ENCODE measurements around the gene NXNL1.

Gene NXNL1

DNA sequence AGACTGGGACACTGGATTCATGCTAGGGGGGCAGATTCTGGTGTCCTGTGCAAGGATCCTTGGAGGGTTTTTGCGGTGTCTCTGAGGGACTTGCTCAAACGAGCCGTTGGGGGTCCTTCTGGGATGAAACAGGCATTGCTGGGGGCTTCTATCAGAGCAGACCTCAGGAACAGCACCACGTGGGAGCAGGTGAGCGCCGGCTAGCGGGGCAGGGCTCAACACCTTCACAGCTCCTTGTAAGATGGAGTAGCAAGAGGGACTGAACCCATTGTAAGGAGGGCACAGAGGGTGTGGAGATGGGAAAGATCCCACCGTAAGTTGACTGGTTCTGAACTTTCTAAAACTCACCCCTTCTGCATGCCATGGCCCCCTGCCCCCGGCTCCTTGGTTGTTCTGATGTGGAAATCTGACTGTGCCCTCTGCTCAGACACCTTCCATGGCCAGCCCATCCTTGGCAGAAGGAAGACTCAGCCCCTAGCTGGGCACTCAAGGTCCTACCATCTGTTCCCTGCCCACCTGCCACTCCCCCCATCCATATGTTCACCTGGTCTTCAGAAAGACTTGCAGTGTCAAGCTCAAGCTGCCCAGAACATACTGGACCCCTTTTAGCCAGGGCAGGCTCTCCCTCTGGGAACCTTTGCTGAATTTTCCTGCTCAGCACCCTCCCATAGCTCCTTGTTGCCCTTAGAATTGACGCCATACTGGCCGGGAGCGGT is 10.8 kb upstream of the NXNL1 start:
- peaks cover 39% of the 10 kb centered on the region for H3K4me1 Mint-ChIP-seq
- no peaks in the 10 kb centered on the region for H3K36me3 Mint-ChIP-seq
- H3K27ac Mint-ChIP-seq, result no peak overlapping the region
- no peaks in the 10 kb centered on the region for H3K9me3 Mint-ChIP-seq
- ATAC-seq, result no peak
- H3K4me3 Mint-ChIP-seq, result peak overlapping the region; percentile 88
- no peaks in the 10 kb centered on the region for H3K27me3 Mint-ChIP-seq

DNA sequence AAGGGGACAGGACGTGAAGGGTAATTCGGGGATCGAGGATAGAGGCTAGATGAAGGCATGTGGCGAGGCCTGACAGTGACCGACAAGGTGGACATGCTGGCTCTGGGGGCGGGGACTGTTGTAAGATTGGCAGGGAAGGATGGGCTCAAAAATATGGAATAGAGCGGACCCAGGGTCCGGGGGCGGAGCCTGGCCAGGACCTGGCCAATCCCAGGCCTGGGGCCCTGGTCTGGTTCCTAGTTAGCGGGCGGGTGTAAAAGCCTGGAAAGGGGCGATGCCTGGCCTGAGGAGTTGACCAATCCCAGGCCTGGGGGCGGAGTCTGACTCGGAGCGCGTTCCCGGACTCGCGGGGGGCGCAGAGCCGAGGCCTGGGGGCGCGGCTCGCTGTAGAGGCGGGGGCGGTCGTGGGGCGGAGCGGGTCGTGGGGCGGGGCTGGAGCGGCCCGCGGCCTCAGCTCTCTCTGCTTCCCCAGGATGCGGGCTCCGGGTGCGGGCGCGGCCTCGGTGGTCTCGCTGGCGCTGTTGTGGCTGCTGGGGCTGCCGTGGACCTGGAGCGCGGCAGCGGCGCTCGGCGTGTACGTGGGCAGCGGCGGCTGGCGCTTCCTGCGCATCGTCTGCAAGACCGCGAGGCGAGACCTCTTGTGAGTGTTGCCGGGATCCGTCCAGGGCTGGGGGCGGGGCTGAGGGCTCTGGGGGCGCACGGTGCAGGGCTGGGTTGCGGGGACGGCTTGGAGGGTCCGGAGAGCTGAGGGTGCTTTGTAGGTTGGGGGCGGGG is 9.5 kb upstream of the NXNL1 start, which contains the start of gene SLC27A1:
Gene SLC27A1, plus strand, starts transcription at position 457 of the 774 bp plus-strand sequence. Its CDS starts 17 bp downstream, at position 474.
- H3K4me1 Mint-ChIP-seq, result peaks cover 45% of the 10 kb centered on the region
- H3K36me3 Mint-ChIP-seq, result no peaks in the 10 kb centered on the region
- no peaks in the 10 kb centered on the region for H3K9me3 Mint-ChIP-seq
- peak; percentile 92 for ATAC-seq
- H3K27me3 Mint-ChIP-seq, result peaks cover 7% of the 10 kb centered on the region
- peak within 1 kb of the TSS; percentile 88 for H3K4me3 Mint-ChIP-seq
- H3K27ac Mint-ChIP-seq, result peak within 1 kb of the TSS; percentile 53

- peak; percentile 90 for ATAC-seq
These were observed 8.8 kb upstream of the NXNL1 start for GRCh38 chr19:17469481-17470067.

DNA sequence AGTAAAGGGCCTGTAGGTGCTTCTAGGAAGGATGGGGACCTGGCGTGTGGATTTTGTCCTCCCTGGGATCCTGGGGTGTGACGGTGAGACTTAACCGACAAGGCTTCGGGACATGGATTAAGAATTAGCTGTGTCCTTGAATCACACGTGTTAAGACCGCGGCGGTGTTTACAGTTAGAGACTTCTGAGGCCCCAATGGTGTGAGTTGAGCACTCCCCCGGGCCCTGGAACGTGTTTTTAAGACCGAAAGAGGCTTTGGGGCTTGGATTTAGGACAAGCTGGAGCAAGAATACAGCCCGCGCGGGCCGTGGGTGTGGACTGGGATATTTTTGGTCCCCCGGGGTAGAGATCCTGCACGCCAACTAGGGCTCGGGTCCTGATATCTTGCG is 8.4 kb upstream of the NXNL1 start:
- H3K9me3 Mint-ChIP-seq, result no peaks in the 10 kb centered on the region
- H3K36me3 Mint-ChIP-seq, result no peaks in the 10 kb centered on the region
- H3K27ac Mint-ChIP-seq, result peak overlapping the region; percentile 53
- peak overlapping the region; percentile 88 for H3K4me3 Mint-ChIP-seq
- peaks cover 8% of the 10 kb centered on the region for H3K27me3 Mint-ChIP-seq
- no peak for ATAC-seq
- H3K4me1 Mint-ChIP-seq, result peaks cover 45% of the 10 kb centered on the region

More at GRCh38 chr19:17469481-17470067, 8.8 kb upstream of the NXNL1 start:
- Mint-ChIP-seq H3K27ac (peak overlapping the region; percentile 53), H3K9me3 (no peaks in the 10 kb centered on the region), H3K4me3 (peak overlapping the region; percentile 88), H3K27me3 (peaks cover 8% of the 10 kb centered on the region), H3K36me3 (no peaks in the 10 kb centered on the region), H3K4me1 (peaks cover 45% of the 10 kb centered on the region)

GRCh38 chr19:17468302-17469091 is 7.8 kb upstream of the NXNL1 start:
- no peaks in the 10 kb centered on the region for H3K9me3 Mint-ChIP-seq
- peak overlapping the region; percentile 53 for H3K27ac Mint-ChIP-seq
- ATAC-seq, result no peak
- H3K27me3 Mint-ChIP-seq, result peaks cover 14% of the 10 kb centered on the region
- peaks cover 45% of the 10 kb centered on the region for H3K4me1 Mint-ChIP-seq
- peak overlapping the region; percentile 88 for H3K4me3 Mint-ChIP-seq
- H3K36me3 Mint-ChIP-seq, result no peaks in the 10 kb centered on the region

DNA sequence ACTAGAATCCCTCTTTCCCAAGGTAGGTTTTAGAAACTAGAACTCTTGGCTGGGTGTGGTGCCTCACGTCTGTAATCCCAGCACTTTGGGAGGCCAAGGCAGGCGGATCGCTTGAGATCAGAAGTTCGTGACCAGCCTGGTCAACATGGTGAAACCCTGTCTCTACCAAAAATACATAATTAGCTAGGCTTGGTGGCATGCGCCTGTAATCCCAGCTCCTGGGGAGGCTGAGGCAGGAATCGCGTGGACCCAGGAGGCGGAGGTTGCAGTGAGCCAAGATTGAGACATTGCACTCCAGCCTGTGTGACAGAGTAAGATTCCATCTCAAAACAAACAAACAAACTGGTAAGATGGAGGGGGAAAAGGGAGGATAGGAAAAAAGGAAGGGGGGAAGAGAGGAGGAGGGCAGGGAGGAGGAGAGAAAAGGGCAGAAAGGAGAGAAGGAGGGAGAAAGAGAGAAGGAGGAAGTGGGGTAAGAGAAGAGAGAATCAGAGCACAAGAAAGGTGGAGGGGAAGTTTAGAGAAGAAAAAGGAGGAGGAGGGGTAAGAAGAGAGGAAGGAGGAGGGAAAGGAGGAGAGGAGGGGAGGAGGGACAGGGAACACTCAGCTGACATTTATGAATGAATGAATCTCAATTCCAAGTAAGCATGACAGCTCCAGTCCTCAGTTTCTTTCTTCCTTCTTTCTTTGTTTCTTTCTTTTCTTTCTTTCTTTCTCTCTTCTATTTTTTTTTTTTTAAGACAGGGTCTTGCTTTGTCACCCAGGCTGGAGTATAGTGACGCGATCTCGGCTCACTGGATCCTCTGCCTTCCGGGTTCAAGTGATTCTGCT is 7.0 kb upstream of the NXNL1 start:
- Mint-ChIP-seq H3K27me3 (peaks cover 18% of the 10 kb centered on the region), H3K4me3 (peak overlapping the region; percentile 10), H3K9me3 (no peaks in the 10 kb centered on the region), H3K36me3 (no peaks in the 10 kb centered on the region), H3K4me1 (peaks cover 45% of the 10 kb centered on the region), H3K27ac (peak overlapping the region; percentile 53)
- no peak for ATAC-seq

GRCh38 chr19:17466487-17466850 is 5.7 kb upstream of the NXNL1 start:
- no peak overlapping the region for H3K4me3 Mint-ChIP-seq
- H3K36me3 Mint-ChIP-seq, result no peaks in the 10 kb centered on the region
- no peak overlapping the region for H3K27ac Mint-ChIP-seq
- peaks cover 28% of the 10 kb centered on the region for H3K27me3 Mint-ChIP-seq
- no peaks in the 10 kb centered on the region for H3K9me3 Mint-ChIP-seq
- no peak for ATAC-seq
- peaks cover 45% of the 10 kb centered on the region for H3K4me1 Mint-ChIP-seq

- ATAC-seq, result no peak
- H3K36me3 Mint-ChIP-seq, result no peaks in the 10 kb centered on the region
- no peak overlapping the region for H3K27ac Mint-ChIP-seq
- H3K9me3 Mint-ChIP-seq, result no peaks in the 10 kb centered on the region
- H3K4me3 Mint-ChIP-seq, result no peak overlapping the region
- no peaks in the 10 kb centered on the region for H3K4me1 Mint-ChIP-seq
- peaks cover 88% of the 10 kb centered on the region for H3K27me3 Mint-ChIP-seq
These were observed 1.8 kb downstream of the NXNL1 start for GRCh38 chr19:17458970-17459369.

DNA sequence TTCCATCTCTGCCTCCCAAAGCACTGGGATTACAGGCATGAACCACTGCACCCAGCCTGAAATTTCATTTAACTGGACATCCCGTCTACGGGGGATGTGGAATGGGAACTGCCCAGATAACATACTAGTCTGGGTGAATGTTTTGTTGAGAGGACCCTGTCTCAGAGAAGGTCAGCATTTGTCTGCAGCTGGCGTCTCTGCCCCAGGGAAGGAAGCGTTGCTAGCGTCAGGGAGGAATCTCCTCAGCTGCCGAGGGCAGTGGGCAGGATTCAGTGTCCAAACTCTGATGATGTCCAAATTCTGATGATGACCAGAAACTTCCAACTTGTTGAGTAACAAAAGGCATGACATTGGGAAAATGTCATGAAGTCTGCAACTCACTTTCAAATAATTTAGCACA is 3.1 kb downstream of the NXNL1 start:
- H3K4me1 Mint-ChIP-seq, result peaks cover 5% of the 10 kb centered on the region

DNA sequence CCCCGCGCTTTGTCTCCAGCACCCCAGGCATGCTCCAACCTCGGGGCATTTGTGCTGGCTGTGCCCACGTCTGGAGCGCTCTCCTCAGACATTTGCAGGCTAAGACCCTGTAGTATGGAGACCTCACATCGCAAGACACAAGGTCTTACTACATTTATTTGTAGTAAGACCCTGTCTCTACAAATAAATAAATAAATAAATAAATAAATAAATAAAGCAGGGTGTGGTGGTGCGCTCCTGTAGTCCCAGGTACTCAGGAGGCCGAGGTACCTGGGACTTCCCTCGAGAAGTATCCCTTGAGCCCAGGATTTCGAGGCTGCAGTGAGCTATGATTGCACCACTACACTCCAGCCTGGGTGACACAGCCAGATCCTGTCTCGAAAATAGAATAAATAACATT is 4.6 kb downstream of the NXNL1 start:
- H3K4me3 Mint-ChIP-seq, result no peak overlapping the region
- H3K36me3 Mint-ChIP-seq, result no peaks in the 10 kb centered on the region
- peaks cover 5% of the 10 kb centered on the region for H3K4me1 Mint-ChIP-seq
- H3K27ac Mint-ChIP-seq, result no peak overlapping the region
- ATAC-seq, result no peak
- H3K27me3 Mint-ChIP-seq, result peaks cover 90% of the 10 kb centered on the region
- no peaks in the 10 kb centered on the region for H3K9me3 Mint-ChIP-seq

More for the DNA sequence above, 3.1 kb downstream of the NXNL1 start:
- H3K9me3 Mint-ChIP-seq, result no peaks in the 10 kb centered on the region
- no peak overlapping the region for H3K27ac Mint-ChIP-seq
- peaks cover 89% of the 10 kb centered on the region for H3K27me3 Mint-ChIP-seq
- no peaks in the 10 kb centered on the region for H3K36me3 Mint-ChIP-seq
- no peak overlapping the region for H3K4me3 Mint-ChIP-seq
- no peak for ATAC-seq

DNA sequence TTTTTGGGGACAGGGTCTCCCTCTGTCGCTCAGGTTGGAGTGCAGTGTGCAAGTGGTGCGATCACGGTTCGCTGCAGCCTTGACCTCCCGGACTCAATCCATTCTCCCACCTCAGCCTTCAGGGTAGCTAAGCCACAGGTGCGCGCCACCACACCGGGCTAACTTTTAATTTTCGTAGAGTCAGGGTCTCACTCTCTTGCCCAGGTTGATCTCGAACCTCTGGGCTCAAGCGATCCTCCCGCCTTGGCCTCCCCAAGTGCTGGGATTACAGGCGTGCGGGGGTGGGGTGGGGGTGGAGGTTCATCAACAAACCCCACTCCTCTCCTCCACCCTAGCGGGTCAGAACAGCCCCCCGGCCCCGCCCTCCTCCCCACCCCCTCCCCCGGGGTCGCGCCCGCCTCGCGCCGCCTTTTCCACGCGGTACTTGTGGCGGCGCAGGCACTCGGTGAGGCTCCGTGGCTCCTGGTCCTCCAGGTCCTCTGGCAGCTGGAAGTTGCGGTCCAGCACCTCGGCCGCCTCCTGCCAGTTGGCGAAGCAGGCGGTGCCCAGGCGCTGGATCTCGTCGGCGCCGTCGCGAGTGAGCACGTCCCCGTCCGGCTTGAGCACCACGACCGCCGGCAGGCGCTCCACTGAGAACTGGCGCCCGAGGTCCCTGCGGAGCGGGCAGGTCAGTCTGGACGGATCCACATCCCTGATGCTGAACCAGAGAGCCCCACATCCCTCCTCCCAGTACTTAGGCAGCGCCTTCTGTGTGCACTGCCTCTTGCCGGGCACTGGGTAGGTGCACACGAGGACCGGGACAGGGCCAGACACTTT is 5.2 kb downstream of the NXNL1 start:
- no peak for ATAC-seq
- Mint-ChIP-seq H3K27me3 (peaks cover 90% of the 10 kb centered on the region), H3K4me1 (peaks cover 10% of the 10 kb centered on the region), H3K27ac (no peak overlapping the region), H3K36me3 (no peaks in the 10 kb centered on the region), H3K9me3 (no peaks in the 10 kb centered on the region), H3K4me3 (no peak overlapping the region)

DNA sequence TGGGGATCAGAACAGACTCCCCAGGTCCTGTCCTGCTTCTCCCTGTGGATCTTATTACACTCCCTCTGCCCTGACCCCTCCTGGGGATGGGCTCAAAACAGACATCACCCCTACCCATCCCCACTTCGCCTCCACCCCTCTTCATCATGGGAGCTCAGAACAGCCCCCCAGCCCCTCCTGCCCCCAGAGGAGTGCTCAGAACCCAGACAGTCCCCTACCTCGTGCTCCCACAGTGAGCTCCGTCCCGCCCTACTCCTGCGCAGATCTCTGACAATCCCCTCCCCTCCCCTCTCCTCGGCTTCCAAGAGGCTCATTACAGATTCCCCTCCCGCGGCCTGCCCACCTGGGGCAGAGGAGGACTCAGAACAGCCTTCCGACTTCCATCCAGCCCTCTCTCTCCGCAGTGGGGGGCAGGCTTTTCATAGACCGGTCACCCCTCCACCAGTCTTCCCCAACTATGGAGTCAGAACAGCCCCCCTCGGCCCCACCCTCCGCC is 6.1 kb downstream of the NXNL1 start:
- Mint-ChIP-seq H3K9me3 (no peaks in the 10 kb centered on the region), H3K27ac (no peak overlapping the region), H3K4me3 (no peak overlapping the region), H3K27me3 (peaks cover 90% of the 10 kb centered on the region), H3K4me1 (peaks cover 13% of the 10 kb centered on the region), H3K36me3 (no peaks in the 10 kb centered on the region)
- ATAC-seq, result no peak

- peaks cover 64% of the 10 kb centered on the region for H3K27me3 Mint-ChIP-seq
- no peak for ATAC-seq
- H3K27ac Mint-ChIP-seq, result no peak overlapping the region
- H3K4me1 Mint-ChIP-seq, result peaks cover 13% of the 10 kb centered on the region
- no peak overlapping the region for H3K4me3 Mint-ChIP-seq
- no peaks in the 10 kb centered on the region for H3K9me3 Mint-ChIP-seq
- no peaks in the 10 kb centered on the region for H3K36me3 Mint-ChIP-seq
These were observed 8.9 kb downstream of the NXNL1 start for GRCh38 chr19:17451820-17452219.
